PC-3 (cell line): Measurements from ENCODE around the gene ETS1.

ENCODE experiments used
- EZH2 ChIP-seq: fragments of 300-600 bp; sonication (generic); IDR thresholded peaks from one replicate; pipeline ENCODE4 v1.6.1; 2017; ENCODE audit warnings: antibody characterized with exemption, mild to moderate bottlenecking, low read length; ENCODE audit not compliant: unreplicated experiment
- EZH2phosphoT487 ChIP-seq: fragments of 300-600 bp; sonication (generic); IDR thresholded peaks from 2 replicates; pipeline ENCODE4 v1.6.1; 2018; ENCODE audit warnings: mild to moderate bottlenecking, antibody characterized with exemption, low read length, borderline replicate concordance
- TF ChIP-seq, protein P1 (sequence below): fragments of 300-600 bp; sonication (generic); conservative IDR thresholded peaks from 2 replicates; pipeline ENCODE4 v1.5.1; 2017; ENCODE audit warnings: antibody characterized with exemption, low read depth, mild to moderate bottlenecking, low read length

DNA sequence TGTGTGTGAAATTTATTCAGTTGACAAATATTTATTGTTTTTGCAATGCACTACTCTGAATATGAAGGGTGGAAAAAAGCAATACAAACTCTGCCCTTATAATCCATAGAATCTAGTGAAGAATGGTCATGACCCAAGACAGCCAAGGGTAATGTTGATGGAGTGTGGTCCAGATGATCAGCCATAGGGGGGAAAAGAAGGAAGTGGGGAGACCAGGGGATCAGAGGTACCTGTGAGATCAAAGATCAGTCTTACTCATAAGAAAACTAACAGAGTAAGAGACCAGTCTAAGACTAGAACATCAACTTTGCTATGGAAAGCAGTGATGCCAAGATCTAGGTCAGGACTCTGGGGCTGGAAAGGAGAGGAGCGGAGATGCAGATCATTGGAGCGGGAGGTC lies 47.0 kb upstream of the ETS1 start:
- TF ChIP-seq, protein P1, sequence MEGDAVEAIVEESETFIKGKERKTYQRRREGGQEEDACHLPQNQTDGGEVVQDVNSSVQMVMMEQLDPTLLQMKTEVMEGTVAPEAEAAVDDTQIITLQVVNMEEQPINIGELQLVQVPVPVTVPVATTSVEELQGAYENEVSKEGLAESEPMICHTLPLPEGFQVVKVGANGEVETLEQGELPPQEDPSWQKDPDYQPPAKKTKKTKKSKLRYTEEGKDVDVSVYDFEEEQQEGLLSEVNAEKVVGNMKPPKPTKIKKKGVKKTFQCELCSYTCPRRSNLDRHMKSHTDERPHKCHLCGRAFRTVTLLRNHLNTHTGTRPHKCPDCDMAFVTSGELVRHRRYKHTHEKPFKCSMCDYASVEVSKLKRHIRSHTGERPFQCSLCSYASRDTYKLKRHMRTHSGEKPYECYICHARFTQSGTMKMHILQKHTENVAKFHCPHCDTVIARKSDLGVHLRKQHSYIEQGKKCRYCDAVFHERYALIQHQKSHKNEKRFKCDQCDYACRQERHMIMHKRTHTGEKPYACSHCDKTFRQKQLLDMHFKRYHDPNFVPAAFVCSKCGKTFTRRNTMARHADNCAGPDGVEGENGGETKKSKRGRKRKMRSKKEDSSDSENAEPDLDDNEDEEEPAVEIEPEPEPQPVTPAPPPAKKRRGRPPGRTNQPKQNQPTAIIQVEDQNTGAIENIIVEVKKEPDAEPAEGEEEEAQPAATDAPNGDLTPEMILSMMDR, result no peak
- no peak for TF ChIP-seq EZH2
- no peak for TF ChIP-seq EZH2phosphoT487
